ENCODE data around the gene ARGLU1.
"Not testable (repeated sequence)": the region's sequence is repeated elsewhere in the genome, so short reads cannot be mapped to it uniquely, and the experiment has no call there.

ARGLU1 gene, protein sequence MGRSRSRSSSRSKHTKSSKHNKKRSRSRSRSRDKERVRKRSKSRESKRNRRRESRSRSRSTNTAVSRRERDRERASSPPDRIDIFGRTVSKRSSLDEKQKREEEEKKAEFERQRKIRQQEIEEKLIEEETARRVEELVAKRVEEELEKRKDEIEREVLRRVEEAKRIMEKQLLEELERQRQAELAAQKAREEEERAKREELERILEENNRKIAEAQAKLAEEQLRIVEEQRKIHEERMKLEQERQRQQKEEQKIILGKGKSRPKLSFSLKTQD

DNA sequence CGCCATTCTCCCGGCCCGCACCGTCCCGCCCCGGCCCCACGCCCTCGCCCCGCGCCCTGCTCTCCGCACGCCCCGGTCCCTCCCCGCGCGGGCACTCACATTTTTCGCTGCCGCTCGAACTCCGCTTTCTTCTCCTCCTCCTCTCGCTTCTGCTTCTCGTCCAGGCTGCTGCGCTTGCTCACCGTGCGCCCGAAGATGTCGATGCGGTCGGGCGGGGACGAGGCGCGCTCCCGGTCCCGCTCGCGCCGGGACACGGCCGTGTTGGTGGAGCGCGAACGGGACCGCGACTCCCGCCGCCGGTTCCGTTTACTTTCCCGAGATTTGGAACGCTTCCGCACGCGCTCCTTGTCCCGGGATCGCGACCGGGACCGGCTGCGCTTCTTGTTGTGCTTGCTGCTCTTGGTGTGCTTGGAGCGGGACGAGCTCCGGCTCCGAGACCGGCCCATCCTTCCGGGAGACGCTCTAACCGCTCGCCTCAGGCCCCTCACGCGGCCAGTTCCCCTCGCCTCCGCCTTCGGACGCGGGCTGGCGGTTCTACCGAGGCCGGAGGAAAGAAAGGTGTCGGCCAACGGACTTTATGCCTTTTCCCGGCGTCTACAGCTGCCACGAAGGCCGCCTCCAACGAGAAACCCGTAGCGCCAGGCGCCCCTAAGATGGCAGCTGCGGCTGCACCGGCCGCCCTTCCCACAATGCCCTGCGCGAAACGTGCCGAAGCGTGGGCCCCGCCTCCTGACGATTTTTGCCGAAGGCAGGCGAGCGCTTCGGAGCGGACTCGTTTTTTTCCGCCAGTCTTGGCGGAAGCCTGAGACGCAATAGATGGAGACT, at the start of gene ARGLU1:
Gene ARGLU1 (minus strand): TSS at position 664 of the 825 bp plus-strand sequence. CDS start 218 bp downstream, at position 446.
- peak; percentile 91 for DNase-seq (ENCODE audit: low read depth)

DNA sequence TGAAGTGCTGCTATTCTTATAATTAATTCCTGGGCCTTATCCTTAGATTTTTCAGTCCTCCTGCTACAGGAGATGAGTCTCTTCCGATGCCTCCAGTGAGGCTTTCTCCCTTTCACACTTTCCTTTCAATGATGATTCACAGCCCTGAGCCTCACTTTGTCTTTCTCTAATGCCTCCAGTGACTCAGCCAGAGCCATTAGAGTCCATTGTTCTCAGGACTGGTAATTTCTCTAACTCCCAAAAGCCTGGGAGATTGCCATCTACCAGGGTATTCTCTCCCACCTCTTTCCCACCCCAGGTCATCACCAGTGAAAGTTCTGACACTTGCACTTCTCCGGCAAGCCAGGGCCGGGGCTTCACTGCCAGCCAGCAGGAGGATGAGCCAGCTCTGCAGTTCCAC, 49.6 kb upstream of the ARGLU1 start:
- DNase-seq (ENCODE audit: low read depth), result no peak

DNA sequence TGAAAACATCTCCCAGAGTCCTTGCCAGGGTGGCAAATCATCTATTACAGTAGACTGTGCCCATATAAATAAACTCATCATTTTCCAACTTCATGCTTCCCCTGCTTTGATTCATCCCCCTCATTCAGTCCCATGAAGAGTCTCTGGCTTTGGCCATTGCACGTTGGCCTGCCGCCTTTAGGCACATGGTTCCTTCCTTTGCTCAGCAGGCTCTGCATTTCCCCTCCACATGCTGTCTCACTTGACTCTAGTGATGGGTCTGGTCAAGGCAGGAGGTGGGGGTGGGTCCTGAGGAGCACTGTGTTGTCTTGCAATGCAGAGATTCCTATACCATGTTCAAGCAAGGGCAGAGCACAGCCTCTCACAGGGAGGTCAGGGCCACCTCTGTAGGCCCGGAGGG, 48.8 kb upstream of the ARGLU1 start:
- no peak for DNase-seq (ENCODE audit: low read depth)

DNA sequence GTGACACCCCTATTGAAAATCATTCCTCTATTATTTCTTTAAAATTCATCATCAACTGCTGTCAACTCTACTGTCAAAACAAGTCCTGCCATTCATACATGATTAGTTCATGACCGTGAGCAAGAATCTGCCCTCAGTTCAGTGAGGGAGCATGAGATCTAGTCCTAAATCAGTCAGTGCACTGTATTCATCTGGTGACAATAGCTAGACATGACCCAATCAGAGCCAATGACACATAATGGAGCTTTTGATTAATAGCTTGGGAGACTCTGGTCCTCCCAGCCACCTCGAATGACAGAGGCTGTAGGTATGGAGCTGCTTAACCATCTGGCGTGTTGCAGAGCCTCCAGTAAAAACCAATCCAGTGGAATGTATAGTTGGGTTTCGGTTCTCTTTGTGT, 46.9 kb upstream of the ARGLU1 start:
- no peak for DNase-seq (ENCODE audit: low read depth)

DNA sequence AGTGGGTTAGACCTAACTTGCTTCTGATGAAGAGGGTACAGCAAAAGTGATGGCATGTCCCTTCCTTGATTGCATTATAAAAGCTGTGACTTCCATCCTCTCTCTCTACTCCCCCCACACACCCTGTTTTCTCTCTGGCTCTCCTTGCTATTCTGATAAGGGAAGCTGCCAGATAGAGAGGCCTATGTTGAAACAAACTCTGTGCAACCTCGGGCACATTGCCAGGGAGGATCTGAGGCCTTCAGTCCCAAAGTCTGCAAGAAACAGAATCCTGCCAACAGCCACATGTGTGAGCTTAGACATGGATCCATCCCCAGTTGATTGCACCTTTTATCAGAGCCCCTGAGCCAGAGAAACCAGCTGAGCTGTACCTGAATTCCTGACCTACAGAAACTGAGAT, 44.8 kb upstream of the ARGLU1 start:
- no peak for DNase-seq (ENCODE audit: low read depth)

DNA sequence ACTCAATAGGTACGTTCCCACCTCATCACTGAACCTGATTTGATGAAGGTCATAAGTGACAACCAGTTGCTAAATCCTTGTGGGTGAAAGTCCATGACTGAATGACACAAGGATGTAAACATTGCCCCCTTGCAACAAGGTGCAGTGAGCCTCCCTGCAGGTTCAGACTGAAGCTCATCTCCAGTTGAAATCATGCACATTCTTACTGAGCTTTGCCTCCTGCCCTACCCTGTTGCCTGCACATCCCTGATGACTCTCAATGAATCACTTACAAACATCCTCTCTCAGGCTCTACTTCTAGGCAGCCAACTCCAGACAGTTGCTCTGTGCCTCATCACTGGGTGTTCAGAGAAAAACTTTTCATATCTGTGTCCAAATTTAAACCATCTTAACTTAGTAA, 42.5 kb upstream of the ARGLU1 start:
- DNase-seq (ENCODE audit: low read depth), result no peak

DNA sequence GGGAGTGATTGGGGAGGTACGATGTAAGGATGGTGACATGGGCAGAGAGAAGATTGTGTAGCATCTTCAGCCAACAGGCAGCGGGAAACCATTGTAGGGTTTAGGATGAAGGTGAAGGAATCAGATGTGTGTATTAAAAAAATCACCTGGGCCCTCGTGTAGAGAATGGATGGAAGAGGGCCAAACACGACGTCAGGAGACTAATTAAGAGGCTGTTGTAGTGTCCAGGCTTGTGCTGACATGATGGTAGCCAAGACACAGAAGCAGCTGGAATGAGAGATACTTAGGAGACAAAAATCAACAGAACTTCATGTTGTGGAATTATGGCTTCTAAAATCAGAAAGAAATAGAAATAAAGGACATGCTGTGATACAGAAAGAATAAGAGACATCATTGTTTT, 41.2 kb upstream of the ARGLU1 start:
- no peak for DNase-seq (ENCODE audit: low read depth)

DNA sequence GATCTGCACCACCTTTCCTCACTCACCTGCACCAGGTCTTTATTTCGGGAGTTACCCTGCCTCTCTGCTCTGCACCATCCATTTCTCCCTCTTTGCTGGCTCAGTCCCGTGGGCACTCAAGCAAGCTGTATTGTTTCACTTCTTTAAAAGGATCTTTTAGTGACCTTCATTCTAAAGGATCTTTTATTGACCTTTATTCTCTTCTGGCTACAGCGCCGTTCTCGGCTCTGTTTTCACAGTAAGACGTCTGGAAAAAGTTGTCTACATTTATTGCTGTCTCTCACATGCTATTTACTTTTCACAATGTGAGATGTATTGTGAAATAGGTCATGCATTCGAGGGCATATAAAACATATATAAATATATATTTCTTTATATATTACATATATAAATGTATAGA, 35.6 kb upstream of the ARGLU1 start:
- DNase-seq (ENCODE audit: low read depth), result no peak

DNA sequence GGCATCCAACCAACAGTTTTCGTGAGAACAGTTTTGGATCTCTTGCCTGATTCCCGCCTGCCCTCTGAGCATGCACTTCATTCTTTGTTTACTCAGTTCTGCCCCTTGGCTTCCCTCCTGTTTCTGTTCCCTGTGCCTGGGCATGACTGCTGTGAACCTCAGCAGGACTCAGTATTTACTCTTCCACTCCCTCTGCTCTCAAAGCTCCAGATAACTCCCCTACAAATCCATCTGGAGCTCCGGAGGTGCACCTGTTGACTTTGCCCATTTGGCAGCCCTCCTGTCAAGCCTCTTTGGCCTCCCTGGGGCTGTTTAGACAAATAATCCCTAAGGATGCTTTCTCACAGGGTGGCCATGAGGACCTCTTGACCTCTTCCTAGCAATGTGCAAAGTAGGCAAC, 34.2 kb upstream of the ARGLU1 start:
- DNase-seq (ENCODE audit: low read depth), result no peak

DNA sequence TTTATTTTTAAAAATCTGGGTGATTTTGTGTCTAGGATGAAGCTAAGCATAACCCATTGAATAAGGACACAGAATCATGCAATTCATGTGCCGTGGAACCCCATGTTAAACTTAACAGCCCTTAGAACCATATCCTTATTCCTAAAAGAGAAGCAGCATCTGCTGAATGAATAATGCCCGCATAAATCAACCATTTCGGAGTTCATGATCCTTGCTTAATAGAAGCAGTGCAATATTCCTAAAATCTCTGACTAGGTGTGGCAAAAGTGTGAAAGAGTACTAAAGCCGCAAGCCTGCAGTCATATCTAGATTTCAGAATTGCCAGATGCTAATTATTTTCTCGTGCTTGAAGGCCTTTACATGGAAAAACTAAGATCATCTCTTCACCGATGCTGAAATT, 33.6 kb upstream of the ARGLU1 start:
- no peak for DNase-seq (ENCODE audit: low read depth)

DNA sequence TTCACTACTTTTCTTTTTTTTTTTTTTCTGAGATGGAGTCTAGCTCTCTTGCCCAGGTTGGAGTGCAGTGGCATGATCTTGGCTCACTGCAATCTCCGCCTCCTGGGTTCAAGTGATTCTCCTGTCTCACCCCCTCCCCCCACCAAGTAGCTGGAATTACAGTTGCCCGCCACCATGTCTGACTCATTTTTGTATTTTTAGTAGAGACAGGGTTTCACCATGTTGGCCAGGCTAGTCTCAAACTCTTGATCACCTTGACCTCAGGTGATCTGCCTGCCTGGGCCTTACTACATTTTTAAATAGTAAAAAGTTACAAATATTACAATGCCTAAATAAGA, 32.8 kb upstream of the ARGLU1 start:
- not testable (repeated sequence) for DNase-seq (ENCODE audit: low read depth)

DNA sequence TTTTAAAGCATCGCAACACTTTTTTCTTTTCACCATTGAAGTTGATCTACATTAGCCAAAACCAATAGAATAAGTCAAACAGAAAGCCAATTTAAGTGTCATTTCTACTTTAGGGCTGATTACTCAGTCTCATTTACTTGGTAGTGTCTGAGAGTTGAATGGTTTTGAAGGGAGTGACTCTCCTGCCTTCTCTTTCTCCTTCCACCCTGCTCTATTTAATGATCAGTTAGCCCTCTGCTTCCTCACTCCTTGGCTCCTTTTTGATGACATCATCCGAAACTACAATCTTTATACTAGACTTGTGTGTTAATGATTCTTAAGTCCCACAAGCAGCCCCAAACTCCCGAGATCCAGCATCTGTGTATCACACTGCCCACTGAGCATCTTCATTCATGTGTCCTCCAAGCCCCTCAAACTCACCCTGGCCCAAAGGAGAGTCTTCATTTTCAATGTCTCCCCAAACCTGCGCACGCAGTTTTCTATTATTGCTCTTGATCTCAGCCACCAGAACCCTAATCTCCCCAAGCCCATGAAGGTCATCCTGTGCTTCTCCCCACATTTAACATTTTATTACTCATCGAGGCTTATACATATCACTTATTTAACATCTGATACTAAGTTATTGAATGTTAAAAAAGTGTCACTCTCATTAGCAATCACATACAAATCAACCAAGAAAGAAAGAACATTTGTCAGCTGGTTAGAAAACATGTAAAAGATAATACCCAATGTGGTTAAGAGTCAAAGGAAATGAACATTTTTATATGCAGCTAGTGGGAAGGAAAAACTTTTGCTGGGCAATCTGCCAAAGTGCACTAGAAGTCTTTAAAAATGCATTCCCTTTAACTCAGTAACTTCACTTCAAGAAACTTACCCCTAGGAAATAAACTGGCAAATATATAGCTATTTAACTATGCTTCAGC, 32.2 kb upstream of the ARGLU1 start:
- DNase-seq (ENCODE audit: low read depth), result no peak

DNA sequence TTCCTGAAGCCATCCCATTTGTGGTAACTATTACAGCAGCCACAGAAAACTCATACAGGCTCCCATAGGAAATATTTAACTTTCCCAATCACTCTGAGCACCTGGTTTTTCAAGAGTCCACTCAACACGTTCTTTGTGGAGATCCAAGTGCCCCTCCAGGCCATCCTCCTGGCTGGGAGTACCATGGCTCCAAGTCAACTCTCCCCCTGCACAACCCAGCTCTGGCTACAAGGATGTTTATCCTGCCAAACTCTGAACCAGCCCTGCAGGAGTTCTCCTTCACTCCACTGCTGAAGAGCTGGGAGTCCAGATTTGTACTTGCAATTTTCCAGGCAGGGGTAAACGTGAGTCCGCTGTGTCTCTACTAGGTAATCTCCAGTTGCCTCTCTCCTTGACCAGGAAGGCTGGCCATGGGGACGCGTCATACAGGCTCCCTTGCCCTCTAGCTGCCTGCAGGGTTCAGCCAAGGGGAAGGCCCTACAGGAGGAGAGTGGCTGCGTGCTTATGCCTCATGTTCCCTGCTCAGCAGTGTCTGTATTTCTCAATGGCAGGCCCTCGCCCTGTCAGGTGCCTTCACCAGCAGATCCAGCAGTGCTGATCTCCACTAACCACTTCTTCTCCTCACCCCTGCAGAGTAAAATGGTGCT, 29.9 kb upstream of the ARGLU1 start:
- DNase-seq (ENCODE audit: low read depth), result no peak

DNA sequence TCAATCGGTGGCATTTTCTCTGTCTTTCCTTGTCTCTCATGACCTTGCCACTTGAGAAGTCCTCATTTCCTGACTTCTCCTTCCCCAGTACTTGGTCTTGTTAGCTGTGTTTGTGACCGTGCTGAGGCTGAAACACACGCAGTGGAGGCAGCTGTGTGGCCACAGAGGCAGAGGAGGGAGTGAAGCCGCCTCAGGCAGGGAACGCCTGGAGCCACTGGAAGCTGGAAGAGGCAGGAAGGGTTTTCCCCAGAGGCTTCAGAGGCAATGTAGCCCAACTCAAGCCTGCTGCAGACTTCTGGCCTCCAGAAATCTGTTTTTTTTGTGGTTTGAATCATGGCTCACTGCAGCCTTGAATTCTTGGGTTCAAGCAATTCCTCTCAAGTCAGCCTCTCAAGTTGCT, 29.2 kb upstream of the ARGLU1 start:
- no peak for DNase-seq (ENCODE audit: low read depth)

DNA sequence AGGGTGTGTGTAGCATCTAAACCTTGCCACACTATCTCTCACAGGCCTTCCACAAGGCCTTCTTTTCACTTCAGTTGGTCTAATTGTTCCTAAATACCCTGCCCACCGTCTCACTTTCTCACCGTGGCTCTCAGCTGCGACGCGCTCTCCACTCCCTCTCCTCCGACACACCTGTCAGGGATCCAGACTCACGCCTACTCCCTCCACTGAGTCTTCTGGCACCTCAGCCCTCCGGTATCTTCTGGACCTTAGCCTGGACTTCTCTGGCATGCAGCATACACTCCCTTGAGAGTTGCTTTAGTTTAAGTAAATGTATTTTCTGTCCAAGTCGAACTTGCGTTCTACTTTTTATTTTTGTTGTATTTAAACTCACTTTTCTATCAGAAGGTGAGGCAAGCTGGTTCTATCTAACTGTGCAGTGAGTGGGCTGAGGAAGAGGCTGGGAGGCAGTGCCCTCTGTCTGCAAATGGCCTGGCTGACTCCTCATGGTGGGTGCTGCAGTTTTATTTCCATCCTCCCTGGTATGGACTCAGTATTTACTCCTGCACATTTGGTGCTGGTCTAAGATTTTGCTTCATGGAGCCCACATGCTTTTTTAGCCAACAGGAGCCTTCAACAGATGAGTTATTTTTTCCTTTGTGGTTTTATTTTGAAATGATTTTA, 28.5 kb upstream of the ARGLU1 start:
- DNase-seq (ENCODE audit: low read depth), result no peak

DNA sequence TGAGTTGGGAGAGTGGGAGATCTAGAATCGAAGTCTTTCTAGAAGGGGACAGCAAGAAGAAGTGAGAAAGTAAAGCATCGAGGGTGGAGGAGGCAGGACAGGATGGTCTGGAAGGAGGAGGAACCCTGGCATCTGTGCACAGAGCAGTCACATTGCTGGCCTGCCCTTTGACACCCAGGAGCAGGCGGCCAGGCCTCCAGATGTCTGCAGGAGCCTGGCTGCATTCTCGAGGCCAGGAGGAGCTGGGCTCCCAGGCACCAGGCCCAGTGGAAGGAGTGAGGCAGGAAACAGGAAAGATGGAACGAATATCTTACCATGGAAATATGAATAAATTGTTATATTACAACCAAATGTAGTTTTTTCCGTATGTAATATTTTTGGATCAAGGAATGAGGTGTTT, 27.7 kb upstream of the ARGLU1 start:
- DNase-seq (ENCODE audit: low read depth), result no peak

DNA sequence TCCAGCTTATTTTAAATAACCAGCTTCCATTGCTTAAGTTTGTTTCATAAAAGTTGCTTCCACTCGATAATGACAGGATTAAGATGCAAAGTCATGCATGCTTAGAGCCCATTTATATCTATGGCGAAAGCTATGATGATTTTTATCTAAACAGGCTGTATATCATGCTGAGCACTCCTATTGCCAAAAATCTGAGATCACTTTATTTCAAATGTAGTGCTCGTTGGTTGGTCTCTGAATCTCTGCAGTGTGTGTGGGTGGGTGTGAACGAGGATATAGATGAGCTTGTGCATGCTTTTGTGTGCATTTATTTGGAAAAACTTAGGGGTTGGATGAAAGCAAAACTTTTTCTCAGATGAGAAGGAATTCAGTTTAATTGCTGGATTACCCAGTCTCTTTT, 27.0 kb upstream of the ARGLU1 start:
- no peak for DNase-seq (ENCODE audit: low read depth)

DNA sequence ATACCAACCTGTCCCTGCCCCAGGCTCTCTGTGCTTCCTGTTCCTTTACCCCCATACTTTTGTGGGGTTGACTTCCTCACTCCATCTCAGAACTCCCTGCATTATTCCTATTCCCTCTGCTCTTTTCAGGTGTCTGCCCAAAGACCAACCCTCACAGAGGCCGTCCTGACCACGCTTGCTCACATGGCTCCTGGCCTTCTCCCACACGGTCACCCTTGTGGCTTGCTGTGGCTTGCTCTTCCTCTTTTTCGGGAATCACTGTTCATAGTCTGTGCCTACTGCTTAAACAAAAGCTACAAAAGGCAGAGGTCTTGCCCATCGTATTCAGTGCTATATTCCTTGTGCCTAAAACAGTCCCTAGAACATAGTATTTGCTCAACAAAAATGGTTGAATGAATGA, 25.2 kb upstream of the ARGLU1 start:
- DNase-seq (ENCODE audit: low read depth), result no peak

DNA sequence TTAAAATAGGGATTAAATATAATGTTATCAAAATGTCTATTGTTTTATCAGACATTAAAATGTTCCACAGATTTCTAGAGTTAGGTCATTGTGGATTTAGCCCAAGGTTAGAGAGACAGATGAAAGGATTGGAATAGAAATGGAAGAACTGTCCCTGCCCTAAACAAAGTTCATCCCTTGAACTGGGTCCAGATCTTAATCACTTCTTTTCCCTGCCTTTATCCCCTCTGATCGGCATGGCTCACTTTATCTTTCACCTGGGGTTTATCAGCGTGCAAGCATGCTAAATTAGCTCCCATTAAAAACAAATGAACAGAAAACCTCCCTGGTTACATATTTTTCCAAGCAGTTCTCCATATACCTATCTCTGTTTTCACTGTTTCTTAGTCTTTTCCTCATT, 23.4 kb upstream of the ARGLU1 start:
- DNase-seq (ENCODE audit: low read depth), result no peak

DNA sequence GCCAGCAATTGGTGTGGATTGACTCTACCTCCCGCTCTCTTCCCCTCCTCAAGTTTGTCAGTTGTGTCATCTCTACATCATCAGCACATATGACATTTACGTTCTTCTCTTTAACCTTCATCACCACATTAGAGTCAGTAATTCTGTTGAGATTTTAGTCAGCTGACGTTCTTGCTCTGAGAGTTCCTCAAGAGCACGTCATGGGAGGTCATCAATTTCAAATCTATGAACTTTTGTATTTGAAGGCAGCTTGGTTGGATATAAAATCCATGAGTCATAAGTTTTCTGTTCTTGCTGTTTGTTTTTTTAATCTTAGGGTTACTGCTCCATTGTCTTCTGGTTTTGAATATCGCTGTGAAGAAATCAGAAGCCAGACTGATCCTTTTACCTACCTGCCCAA, 21.8 kb upstream of the ARGLU1 start:
- no peak for DNase-seq (ENCODE audit: low read depth)

DNA sequence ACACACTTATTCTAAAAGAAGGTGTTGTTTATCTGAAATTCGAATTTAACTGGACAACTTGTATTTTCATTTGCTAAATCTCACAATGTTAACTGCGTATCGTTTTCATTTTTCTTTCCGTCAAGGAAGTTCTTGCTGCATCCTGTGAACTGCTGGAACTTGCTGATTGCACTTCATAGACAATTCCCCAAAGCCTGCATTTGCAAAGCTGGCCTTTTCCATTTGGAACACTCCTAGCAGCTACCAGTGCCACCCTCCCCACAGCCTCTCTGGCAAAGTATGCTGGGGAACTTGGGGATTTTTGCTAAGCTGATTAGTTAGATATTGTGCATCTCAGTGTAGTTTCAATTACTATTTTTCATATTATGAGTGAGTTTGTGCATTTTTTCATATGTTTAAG, 20.4 kb upstream of the ARGLU1 start:
- no peak for DNase-seq (ENCODE audit: low read depth)

DNA sequence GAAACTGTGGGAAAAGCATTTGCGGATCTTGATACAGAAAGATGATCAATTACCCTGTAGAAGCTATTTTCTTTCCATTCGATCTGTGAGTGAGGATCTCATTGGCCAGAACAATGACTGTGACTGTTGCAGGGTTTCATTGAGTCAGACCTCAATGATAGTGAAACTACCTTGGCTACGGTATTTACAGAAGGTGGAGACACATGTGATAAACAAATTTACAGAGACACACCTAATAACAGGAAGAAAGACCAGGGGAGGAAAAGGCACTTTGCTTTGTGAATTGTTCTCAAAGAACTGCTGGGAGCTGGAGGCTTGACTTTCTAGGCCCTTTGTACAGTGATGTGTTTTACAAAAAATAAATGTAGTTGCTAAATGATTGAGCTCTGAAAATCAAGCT, 19.9 kb upstream of the ARGLU1 start:
- no peak for DNase-seq (ENCODE audit: low read depth)

Measured in activated T-helper 9 cell treated with anti-CD3 and anti-CD28 coated beads, Interleukin-2, amount 50 U/mL, for 16 hours (primary cell).